ENCODE measurements around the gene KCP.

Gene KCP

GRCh38 chr7:128954150-128954549 is 43.6 kb upstream of the KCP start:
- no peak overlapping the region for H2AFZ ChIP-seq (ENCODE audit: low read depth, low read length)
- no peaks in the 10 kb centered on the region for H3K27me3 ChIP-seq (ENCODE audit: low read depth, low read length)
- no peak overlapping the region for H3K4me3 ChIP-seq (ENCODE audit: low read length)
- H3K4me2 ChIP-seq (ENCODE audit: low read length), result peak overlapping the region; percentile 11; the same call in 1 of the 2 replicates
- peaks cover 39% of the 10 kb centered on the region for H3K4me1 ChIP-seq (ENCODE audit: low read length)
- no peak overlapping the region for H3K9ac ChIP-seq (ENCODE audit: low read length)
- peak overlapping the region; percentile 36 for H3K27ac ChIP-seq (ENCODE audit: low read length)
- H3K79me2 ChIP-seq (ENCODE audit: low read length), result no peaks in the 10 kb centered on the region
- H3K36me3 ChIP-seq (replicated peaks; ENCODE audit: low read depth, low read length), result peaks cover 75% of the 10 kb centered on the region
- H3K9me3 ChIP-seq (ENCODE audit: insufficient read depth, low read length), result no peaks in the 10 kb centered on the region
- peaks cover 4% of the 10 kb centered on the region; the same call in 1 of the 2 replicates for H4K20me1 ChIP-seq (ENCODE audit: insufficient read depth, low read length)
- TF ChIP-seq CTCF (IDR thresholded peaks at IDR 0.05; ENCODE audit: low read depth, low read length), result no peak
- no peak for TF ChIP-seq EZH2phosphoT487 (IDR thresholded peaks at IDR 0.05; ENCODE audit: low read depth)

GRCh38 chr7:128951296-128951695 is 40.8 kb upstream of the KCP start:
- H3K36me3 ChIP-seq (replicated peaks; ENCODE audit: low read depth, low read length), result peaks cover 80% of the 10 kb centered on the region
- peaks cover 50% of the 10 kb centered on the region for H3K4me1 ChIP-seq (ENCODE audit: low read length)
- H4K20me1 ChIP-seq (ENCODE audit: insufficient read depth, low read length), result peaks cover 20% of the 10 kb centered on the region
- no peaks in the 10 kb centered on the region for H3K27me3 ChIP-seq (ENCODE audit: low read depth, low read length)
- H3K9me3 ChIP-seq (ENCODE audit: insufficient read depth, low read length), result no peaks in the 10 kb centered on the region
- TF ChIP-seq EZH2phosphoT487 (IDR thresholded peaks at IDR 0.05; ENCODE audit: low read depth) (no peak), CTCF (IDR thresholded peaks at IDR 0.05; ENCODE audit: low read depth, low read length) (no peak)
- no peak overlapping the region for H3K9ac ChIP-seq (ENCODE audit: low read length)
- H2AFZ ChIP-seq (ENCODE audit: low read depth, low read length), result no peak overlapping the region
- no peak overlapping the region for H3K4me3 ChIP-seq (ENCODE audit: low read length)
- no peak overlapping the region for H3K4me2 ChIP-seq (ENCODE audit: low read length)
- H3K27ac ChIP-seq (ENCODE audit: low read length), result peak overlapping the region; percentile 11; the same call in 1 of the 2 replicates
- H3K79me2 ChIP-seq (ENCODE audit: low read length), result peaks cover 19% of the 10 kb centered on the region; the same call in 1 of the 2 replicates

GRCh38 chr7:128948976-128949760 is 38.7 kb upstream of the KCP start:
- TF ChIP-seq CTCF (IDR thresholded peaks at IDR 0.05; ENCODE audit: low read depth, low read length), result no peak
- TF ChIP-seq EZH2phosphoT487 (IDR thresholded peaks at IDR 0.05; ENCODE audit: low read depth), result no peak
- Histone ChIP-seq H3K4me2 (ENCODE audit: low read length) (no peak overlapping the region), H3K4me3 (ENCODE audit: low read length) (no peak overlapping the region), H4K20me1 (ENCODE audit: insufficient read depth, low read length) (peaks cover 41% of the 10 kb centered on the region), H3K27me3 (ENCODE audit: low read depth, low read length) (no peaks in the 10 kb centered on the region), H3K36me3 (replicated peaks; ENCODE audit: low read depth, low read length) (peaks cover 93% of the 10 kb centered on the region), H3K9me3 (ENCODE audit: insufficient read depth, low read length) (no peaks in the 10 kb centered on the region), H2AFZ (ENCODE audit: low read depth, low read length) (no peak overlapping the region), H3K79me2 (ENCODE audit: low read length) (peaks cover 40% of the 10 kb centered on the region), H3K9ac (ENCODE audit: low read length) (no peak overlapping the region), H3K27ac (ENCODE audit: low read length) (peak overlapping the region; percentile 52), H3K4me1 (ENCODE audit: low read length) (peaks cover 29% of the 10 kb centered on the region)

GRCh38 chr7:128948312-128948973 is 37.9 kb upstream of the KCP start:
- no peaks in the 10 kb centered on the region for H3K9me3 ChIP-seq (ENCODE audit: insufficient read depth, low read length)
- no peak for TF ChIP-seq EZH2phosphoT487 (IDR thresholded peaks at IDR 0.05; ENCODE audit: low read depth)
- TF ChIP-seq CTCF (IDR thresholded peaks at IDR 0.05; ENCODE audit: low read depth, low read length), result no peak

More at GRCh38 chr7:128948312-128948973, 37.9 kb upstream of the KCP start:
- no peak overlapping the region for H2AFZ ChIP-seq (ENCODE audit: low read depth, low read length)
- H3K4me3 ChIP-seq (ENCODE audit: low read length), result no peak overlapping the region
- peaks cover 90% of the 10 kb centered on the region for H3K36me3 ChIP-seq (replicated peaks; ENCODE audit: low read depth, low read length)
- H3K27me3 ChIP-seq (ENCODE audit: low read depth, low read length), result no peaks in the 10 kb centered on the region
- peaks cover 45% of the 10 kb centered on the region for H4K20me1 ChIP-seq (ENCODE audit: insufficient read depth, low read length)
- no peak overlapping the region for H3K9ac ChIP-seq (ENCODE audit: low read length)
- H3K27ac ChIP-seq (ENCODE audit: low read length), result peak overlapping the region; percentile 52
- peaks cover 47% of the 10 kb centered on the region for H3K79me2 ChIP-seq (ENCODE audit: low read length)
- no peak overlapping the region for H3K4me2 ChIP-seq (ENCODE audit: low read length)
- H3K4me1 ChIP-seq (ENCODE audit: low read length), result peaks cover 27% of the 10 kb centered on the region

Data from OCI-LY3 (cell line).